Smooth muscle cell (in vitro differentiated cells): ENCODE measurements around the gene ZIC5. TPM values are rescaled to one million over a fixed set of nuclear protein-coding genes. Genes with fewer than 3 reads are reported as not detected.

ENCODE experiments used
- DNase-seq: peaks from one replicate; lab custom pipeline; 2025; ENCODE audit not compliant: unreplicated experiment; lab: John Stamatoyannopoulos, UW
- H2AFZ ChIP-seq: fragments of 200-600 bp; sonication (generic); 2 replicates; pipeline ENCODE4 v1.6.0; 2016; ENCODE audit warnings: antibody characterized with exemption, low read depth, mild to moderate bottlenecking
- H3F3A ChIP-seq: fragments of 200-600 bp; sonication (generic); 2 replicates; pipeline ENCODE4 v1.6.0; 2017; ENCODE audit warnings: antibody characterized with exemption, low read depth
- H3K27ac ChIP-seq: fragments of 200-600 bp; sonication (generic); 2 replicates; pipeline ENCODE4 v1.5.1; 2016; ENCODE audit warnings: low read depth, mild to moderate bottlenecking
- H3K27me3 ChIP-seq: fragments of 200-600 bp; sonication (generic); 2 replicates; pipeline ENCODE4 v1.6.1; 2016; ENCODE audit warnings: low read depth, mild to moderate bottlenecking
- H3K36me3 ChIP-seq: fragments of 200-600 bp; sonication (generic); 2 replicates; pipeline ENCODE4 v1.5.1; 2016; ENCODE audit warnings: low read depth
- H3K4me1 ChIP-seq: fragments of 200-600 bp; sonication (generic); 2 replicates; pipeline ENCODE4 v1.5.1; 2016; ENCODE audit warnings: low read depth
- H3K4me2 ChIP-seq: fragments of 200-600 bp; sonication (generic); 2 replicates; pipeline ENCODE4 v1.6.0; 2016; ENCODE audit warnings: mild to moderate bottlenecking
- H3K4me3 ChIP-seq: fragments of 200-600 bp; sonication (generic); 2 replicates; pipeline ENCODE4 v1.5.1; 2016; ENCODE audit warnings: mild to moderate bottlenecking
- H3K79me2 ChIP-seq: fragments of 200-600 bp; sonication (generic); 2 replicates; pipeline ENCODE4 v1.6.0; 2016; ENCODE audit warnings: low read depth, mild to moderate bottlenecking
- H3K9ac ChIP-seq: fragments of 200-600 bp; sonication (generic); 2 replicates; pipeline ENCODE4 v1.6.0; 2016; ENCODE audit warnings: low read depth
- H3K9me3 ChIP-seq: fragments of 200-600 bp; sonication (generic); replicated peaks from 2 replicates; pipeline ENCODE4 v1.5.1; 2016; ENCODE audit warnings: low read depth
- H4K20me1 ChIP-seq: fragments of 200-600 bp; sonication (generic); 2 replicates; pipeline ENCODE4 v1.6.0; 2016; ENCODE audit warnings: low read depth
- WGBS: methylation state at CpG from one replicate; pipeline ENCODE4 v1.1.7; 2016; ENCODE audit warnings: low lambda C conversion rate; 5-methylcytosine and 5-hydroxymethylcytosine counted together
- polyA plus RNA-seq: library from polyadenylated mRNA; unstranded; fragments of >200 nt; fragmentation: Nextera tagmentation; extraction: Ambion mirVana; gene quantifications from 2 replicates; pipeline ENCODE4 v1.2.1, GENCODE V29; 2016
- total RNA-seq: library from RNA; depleted of rRNA; stranded (reverse); fragments of >200 nt; gene quantifications from 2 replicates; pipeline ENCODE4 v1.2.3, GENCODE V29; 2014
- TF ChIP-seq, protein P1 (sequence below): fragments of 200-600 bp; sonication (generic); IDR thresholded peaks from 2 replicates; pipeline ENCODE4 v1.5.1; 2017; ENCODE audit warnings: borderline replicate concordance, mild to moderate bottlenecking, antibody characterized with exemption; ENCODE audit not compliant: insufficient read depth, poor library complexity, severe bottlenecking

Gene ZIC5
- total and polyA plus RNA-seq, 2 experiments from 2014 or later, result not detected

DNA sequence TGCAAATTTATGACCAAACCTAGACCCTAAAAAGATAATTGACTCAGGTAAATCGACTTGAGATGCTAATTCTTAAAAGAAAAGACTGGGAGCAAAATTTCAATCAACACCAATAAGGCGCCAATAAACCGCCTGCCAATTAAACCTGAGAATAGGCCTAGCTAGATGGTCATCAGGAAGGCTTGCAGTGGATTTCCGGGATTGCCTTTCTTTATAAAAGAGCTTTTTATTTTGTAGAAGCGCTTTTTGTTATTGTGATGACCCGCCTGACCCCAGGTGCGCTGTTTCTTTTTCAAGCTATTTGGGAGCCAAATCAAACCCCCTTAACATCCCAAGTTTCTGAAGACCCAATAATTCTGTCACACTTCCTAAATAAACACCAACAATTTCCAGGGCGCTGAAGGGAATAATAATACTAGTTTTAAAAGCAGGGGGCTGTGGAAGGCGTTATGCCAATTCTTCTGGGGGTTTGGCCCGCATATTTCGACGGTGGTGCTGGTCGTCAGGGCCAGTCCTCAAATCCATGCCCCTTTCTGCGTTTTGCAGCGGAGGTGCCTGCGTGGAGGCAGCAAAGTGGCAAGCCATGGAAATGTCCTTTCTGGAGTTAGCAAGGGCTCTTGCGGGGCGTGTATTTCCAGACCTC, 2.9 kb upstream of the ZIC5 start:
- Histone ChIP-seq H3K27me3 (peaks cover 96% of the 10 kb centered on the region), H3F3A (no peaks in the 10 kb centered on the region), H3K9ac (no peak overlapping the region), H3K36me3 (no peaks in the 10 kb centered on the region), H3K79me2 (no peaks in the 10 kb centered on the region), H3K9me3 (no peaks in the 10 kb centered on the region), H3K4me3 (no peak overlapping the region), H3K4me1 (peaks cover 39% of the 10 kb centered on the region), H3K27ac (no peak overlapping the region), H3K4me2 (no peak overlapping the region), H4K20me1 (peaks cover 11% of the 10 kb centered on the region), H2AFZ (no peak overlapping the region)
- 11% methylated on average over 18 of the region's 18 CpGs for WGBS
- TF ChIP-seq, protein P1, sequence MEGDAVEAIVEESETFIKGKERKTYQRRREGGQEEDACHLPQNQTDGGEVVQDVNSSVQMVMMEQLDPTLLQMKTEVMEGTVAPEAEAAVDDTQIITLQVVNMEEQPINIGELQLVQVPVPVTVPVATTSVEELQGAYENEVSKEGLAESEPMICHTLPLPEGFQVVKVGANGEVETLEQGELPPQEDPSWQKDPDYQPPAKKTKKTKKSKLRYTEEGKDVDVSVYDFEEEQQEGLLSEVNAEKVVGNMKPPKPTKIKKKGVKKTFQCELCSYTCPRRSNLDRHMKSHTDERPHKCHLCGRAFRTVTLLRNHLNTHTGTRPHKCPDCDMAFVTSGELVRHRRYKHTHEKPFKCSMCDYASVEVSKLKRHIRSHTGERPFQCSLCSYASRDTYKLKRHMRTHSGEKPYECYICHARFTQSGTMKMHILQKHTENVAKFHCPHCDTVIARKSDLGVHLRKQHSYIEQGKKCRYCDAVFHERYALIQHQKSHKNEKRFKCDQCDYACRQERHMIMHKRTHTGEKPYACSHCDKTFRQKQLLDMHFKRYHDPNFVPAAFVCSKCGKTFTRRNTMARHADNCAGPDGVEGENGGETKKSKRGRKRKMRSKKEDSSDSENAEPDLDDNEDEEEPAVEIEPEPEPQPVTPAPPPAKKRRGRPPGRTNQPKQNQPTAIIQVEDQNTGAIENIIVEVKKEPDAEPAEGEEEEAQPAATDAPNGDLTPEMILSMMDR, result no peak
- DNase-seq, result no peak

DNA sequence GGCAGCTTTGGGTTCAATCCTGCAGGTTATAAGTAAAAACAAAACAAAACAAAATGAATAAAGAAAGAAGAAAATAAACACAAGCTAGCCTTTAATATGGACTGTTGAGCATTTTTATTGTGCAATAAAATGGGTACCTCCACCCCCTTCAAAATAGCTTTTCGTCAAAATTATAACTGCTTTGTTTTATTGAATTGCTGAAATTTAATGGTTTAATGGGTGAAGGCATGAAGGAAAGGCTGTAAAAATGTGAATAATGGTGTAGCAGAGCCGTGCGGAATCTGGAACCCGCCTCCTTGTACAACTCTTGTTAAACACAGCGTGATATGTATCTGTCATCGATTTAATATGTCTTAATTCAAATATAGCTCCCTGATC, 2.2 kb upstream of the ZIC5 start:
- Histone ChIP-seq H2AFZ (no peak overlapping the region), H3K4me3 (no peak overlapping the region), H3K27me3 (peaks cover 96% of the 10 kb centered on the region), H3K4me2 (no peak overlapping the region), H3K36me3 (no peaks in the 10 kb centered on the region), H3K9me3 (no peaks in the 10 kb centered on the region), H3K79me2 (no peaks in the 10 kb centered on the region), H3K27ac (no peak overlapping the region), H3F3A (no peaks in the 10 kb centered on the region), H4K20me1 (peaks cover 6% of the 10 kb centered on the region), H3K4me1 (peaks cover 42% of the 10 kb centered on the region), H3K9ac (no peak overlapping the region)
- 28% methylated on average over 6 of the region's 6 CpGs for WGBS
- no peak for DNase-seq
- TF ChIP-seq, protein P1, result no peak

DNA sequence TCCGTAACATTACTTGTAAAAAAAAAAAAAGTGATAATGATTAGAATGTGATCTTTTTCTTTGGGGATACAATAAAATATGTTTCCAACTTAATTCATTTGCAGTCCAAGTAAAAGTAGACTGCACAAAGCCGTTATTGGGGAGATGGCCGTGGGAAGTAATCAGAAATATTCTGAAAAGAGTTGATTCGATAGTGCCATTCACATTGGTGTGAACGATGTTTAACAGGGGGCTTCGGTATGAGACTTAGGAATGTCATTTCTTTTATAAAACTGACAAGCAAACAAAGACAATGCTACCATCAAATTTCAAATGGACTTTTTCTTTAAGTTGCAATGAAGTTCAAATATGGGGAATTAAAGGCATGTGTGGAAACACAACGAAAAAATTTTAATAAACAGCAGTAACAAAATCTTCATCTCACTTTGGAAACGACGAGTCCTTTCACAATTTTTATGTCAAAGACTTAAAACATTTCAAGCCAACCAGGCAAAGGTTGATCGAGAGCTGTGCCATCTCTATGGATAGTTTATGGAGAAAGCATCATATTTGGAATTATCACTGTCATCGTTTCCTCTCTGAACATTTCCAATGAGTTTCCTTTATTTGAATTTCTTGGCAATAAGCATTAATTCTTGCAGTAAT, 1.7 kb upstream of the ZIC5 start:
- H3F3A ChIP-seq, result no peaks in the 10 kb centered on the region
- H3K27ac ChIP-seq, result no peak overlapping the region
- no peak overlapping the region for H3K4me2 ChIP-seq
- peaks cover 40% of the 10 kb centered on the region for H3K4me1 ChIP-seq
- H3K36me3 ChIP-seq, result no peaks in the 10 kb centered on the region
- H2AFZ ChIP-seq, result no peak overlapping the region
- H4K20me1 ChIP-seq, result peaks cover 5% of the 10 kb centered on the region
- no peak overlapping the region for H3K9ac ChIP-seq
- H3K27me3 ChIP-seq, result peaks cover 96% of the 10 kb centered on the region
- DNase-seq, result no peak
- H3K9me3 ChIP-seq, result no peaks in the 10 kb centered on the region
- H3K4me3 ChIP-seq, result no peak overlapping the region
- 27% methylated on average over 11 of the region's 11 CpGs for WGBS
- H3K79me2 ChIP-seq, result no peaks in the 10 kb centered on the region
- TF ChIP-seq, protein P1, result no peak
